BE2C (cell line): ENCODE data around the gene SORCS1.

ENCODE experiments used
- DNase-seq: peaks from one replicate; pipeline ENCODE4 v3.0.0-alpha.2; 2020
- H3K27me3 ChIP-seq: fragments of 250-450 bp; sonication (Bioruptor Pico); 2 replicates; pipeline ENCODE4 v1.5.1; 2020; ENCODE audit warnings: mild to moderate bottlenecking
- H3K36me3 ChIP-seq: fragments of 250-450 bp; sonication (Bioruptor Pico); 2 replicates; pipeline ENCODE4 v1.5.1; 2020; ENCODE audit warnings: mild to moderate bottlenecking
- H3K4me1 ChIP-seq: fragments of 250-450 bp; sonication (Bioruptor Pico); 2 replicates; pipeline ENCODE4 v1.5.1; 2020
- H3K4me3 ChIP-seq: 2 replicates; pipeline ENCODE4 v1.5.1; 2011; ENCODE audit warnings: low read depth, low read length
- H3K9me3 ChIP-seq: fragments of 250-450 bp; sonication (Bioruptor Pico); 2 replicates; pipeline ENCODE4 v1.5.1; 2020
- CTCF ChIP-seq: IDR thresholded peaks from 2 replicates; pipeline ENCODE4 v1.5.1; 2012; ENCODE audit warnings: mild to moderate bottlenecking, low read depth, low read length

The SORCS1 gene

GRCh38 chr10:107152087-107152486 lies 12.4 kb downstream of the SORCS1 start:
- no peak overlapping the region for H3K4me3 ChIP-seq
- TF ChIP-seq CTCF: no peak
- no peaks in the 10 kb centered on the region; the same call in 1 of the 2 replicates for H3K36me3 ChIP-seq
- H3K4me1 ChIP-seq: no peaks in the 10 kb centered on the region
- no peaks in the 10 kb centered on the region for H3K27me3 ChIP-seq
- no peaks in the 10 kb centered on the region for H3K9me3 ChIP-seq
- no peak for DNase-seq

- TF ChIP-seq CTCF: no peak
- H3K4me1 ChIP-seq: peaks cover 4% of the 10 kb centered on the region
- no peaks in the 10 kb centered on the region for H3K36me3 ChIP-seq
- H3K4me3 ChIP-seq: no peak overlapping the region
- H3K9me3 ChIP-seq: no peaks in the 10 kb centered on the region
- DNase-seq: no peak
- H3K27me3 ChIP-seq: no peaks in the 10 kb centered on the region
These were observed 15.6 kb downstream of the SORCS1 start for GRCh38 chr10:107148906-107149305.

GRCh38 chr10:107144490-107144889 lies 20.0 kb downstream of the SORCS1 start:
- H3K4me1 ChIP-seq: peaks cover 26% of the 10 kb centered on the region
- no peaks in the 10 kb centered on the region for H3K27me3 ChIP-seq
- peak; percentile 29 for DNase-seq
- H3K36me3 ChIP-seq: no peaks in the 10 kb centered on the region
- no peaks in the 10 kb centered on the region for H3K9me3 ChIP-seq
- H3K4me3 ChIP-seq: no peak overlapping the region
- TF ChIP-seq CTCF: peak; percentile 55

GRCh38 chr10:107141524-107142061 lies 22.9 kb downstream of the SORCS1 start:
- peak; percentile 38 for DNase-seq
- no peaks in the 10 kb centered on the region for H3K36me3 ChIP-seq
- peaks cover 29% of the 10 kb centered on the region for H3K4me1 ChIP-seq
- H3K9me3 ChIP-seq: no peaks in the 10 kb centered on the region
- TF ChIP-seq CTCF: no peak
- no peaks in the 10 kb centered on the region for H3K27me3 ChIP-seq
- H3K4me3 ChIP-seq: no peak overlapping the region

- no peak for DNase-seq
These were observed 25.3 kb downstream of the SORCS1 start for GRCh38 chr10:107139237-107139636.

More at GRCh38 chr10:107139237-107139636, 25.3 kb downstream of the SORCS1 start:
- Histone ChIP-seq H3K4me1 (peaks cover 25% of the 10 kb centered on the region), H3K4me3 (no peak overlapping the region), H3K9me3 (no peaks in the 10 kb centered on the region), H3K27me3 (no peaks in the 10 kb centered on the region), H3K36me3 (no peaks in the 10 kb centered on the region)
- no peak for TF ChIP-seq CTCF
